Keratinocyte (primary cell): ENCODE measurements around the gene NR3C2. TPM values are rescaled to one million over a fixed set of nuclear protein-coding genes. Genes with fewer than 3 reads are reported as not detected.

Experiments used
- DNase-seq: peaks from one replicate; pipeline ENCODE4 v3.0.0-alpha.2; 2011; ENCODE audit warnings: low read depth, missing footprints, low spot score
- FAIRE-seq: peaks from 2 replicates; lab custom pipeline; 2011; peaks lifted over from hg19 to GRCh38; lab: Jason Lieb, UNC
- H2AFZ ChIP-seq: 2 replicates; pipeline ENCODE4 v1.6.0; 2012; ENCODE audit warnings: low read length, control low read depth, inconsistent platforms; ENCODE audit not compliant: control insufficient read depth
- H3K27ac ChIP-seq: 2 replicates; pipeline ENCODE4 v1.5.1; 2011; ENCODE audit warnings: low read length; ENCODE audit not compliant: control insufficient read depth, insufficient read depth
- H3K27me3 ChIP-seq: 3 replicates; pipeline ENCODE4 v1.6.0; 2011; ENCODE audit warnings: low read length; ENCODE audit not compliant: control insufficient read depth, insufficient read depth; ENCODE audit errors: extremely low read depth
- H3K36me3 ChIP-seq, 2 experiments: 2 replicates in 1 of 2; 3 replicates in 1 of 2; pipeline ENCODE4 v1.5.1; 2011; ENCODE audit warnings: low read length in 2 of 2, mild to moderate bottlenecking in 1 of 2; ENCODE audit not compliant: control insufficient read depth in 2 of 2, insufficient read depth in 2 of 2; ENCODE audit errors: extremely low read depth in 1 of 2
- H3K4me1 ChIP-seq: 3 replicates; pipeline ENCODE4 v1.5.1; 2011; ENCODE audit warnings: low read length; ENCODE audit not compliant: control insufficient read depth, insufficient read depth; ENCODE audit errors: extremely low read depth
- H3K4me2 ChIP-seq: 3 replicates; pipeline ENCODE4 v1.6.0; 2011; ENCODE audit warnings: low read depth, low read length; ENCODE audit not compliant: control insufficient read depth, insufficient read depth; ENCODE audit errors: extremely low read depth
- H3K4me3 ChIP-seq, 3 experiments: fragments of 200-600 bp in 1 of 3; sonication (generic) in 1 of 3; 2 replicates in 2 of 3; 3 replicates in 1 of 3; pipeline ENCODE4 v1.5.1; 2011 to 2016; ENCODE audit warnings: low read length in 3 of 3, mild to moderate bottlenecking in 3 of 3, control low read depth in 2 of 3, inconsistent platforms in 1 of 3, low read depth in 1 of 3, mixed read lengths in 1 of 3, mixed run types in 1 of 3, moderate library complexity in 1 of 3; ENCODE audit not compliant: control insufficient read depth in 2 of 3, insufficient read depth in 2 of 3; ENCODE audit errors: extremely low read depth in 1 of 3
- H3K79me2 ChIP-seq: 2 replicates; pipeline ENCODE4 v1.6.0; 2012; ENCODE audit warnings: low read length; ENCODE audit not compliant: control insufficient read depth, insufficient read depth
- H3K9ac ChIP-seq: 3 replicates; pipeline ENCODE4 v1.6.0; 2011; ENCODE audit warnings: low read length; ENCODE audit not compliant: control insufficient read depth, insufficient read depth; ENCODE audit errors: extremely low read depth
- H3K9me1 ChIP-seq: 3 replicates; pipeline ENCODE4 v1.6.0; 2011; ENCODE audit warnings: low read length; ENCODE audit not compliant: control insufficient read depth, insufficient read depth; ENCODE audit errors: extremely low read depth
- H3K9me3 ChIP-seq: 2 replicates; pipeline ENCODE4 v1.5.1; 2012; ENCODE audit warnings: low read depth, low read length; ENCODE audit not compliant: control insufficient read depth
- H4K20me1 ChIP-seq: 3 replicates; pipeline ENCODE4 v1.6.0; 2011; ENCODE audit warnings: low read length; ENCODE audit not compliant: control insufficient read depth, insufficient read depth; ENCODE audit errors: extremely low read depth
- CTCF ChIP-seq, 3 experiments: IDR thresholded peaks in 1 of 3; conservative IDR thresholded peaks in 1 of 3; optimal IDR thresholded peaks in 1 of 3; 2 replicates in 2 of 3; 3 replicates in 1 of 3; pipeline versions ENCODE3 to v1.5.1; 2011; ENCODE audit warnings: low read length in 3 of 3, mild to moderate bottlenecking in 3 of 3, moderate library complexity in 2 of 3, control low read depth in 1 of 3, inconsistent platforms in 1 of 3; ENCODE audit not compliant: insufficient read depth in 2 of 3; ENCODE audit errors: extremely low read depth in 1 of 3
- EZH2 ChIP-seq: IDR thresholded peaks from one replicate; pipeline ENCODE4 v1.6.1; 2012; ENCODE audit warnings: inconsistent platforms, mild to moderate bottlenecking, low read length, moderate library complexity
- dilution Hi-C: fragments of 300-500 bp; cut with MboI; formaldehyde crosslinking; loops from one replicate; pipeline ENCODE4 v1.7.0; 2020; ENCODE audit warnings: low sequenced_read_pairs; ENCODE audit not compliant: extremely low pct_ligation_motif_present
- polyA plus RNA-seq, 5 experiments: library from polyadenylated mRNA; depleted of rRNA in 3 of 5; stranded (reverse) in 3 of 5; stranded (forward) in 1 of 5; unstranded in 1 of 5; fragments of >200 nt; gene quantifications; 1 replicate in 1 of 5; 2 replicates in 3 of 5; 3 replicates in 1 of 5; pipeline versions ENCODE4 v1.2.1 to v1.2.3, GENCODE V29; 2011 to 2012; ENCODE audit warnings: missing spikeins in 2 of 5, low read depth in 1 of 5, low replicate concordance in 1 of 5

NR3C2 gene
- polyA plus RNA-seq, 1 donor (not counting 4 experiments of a cell fraction or from before 2014, with no cell fraction given): 1.5 TPM

- Histone ChIP-seq H3K4me1 (no peaks in the 10 kb centered on the region), H4K20me1 (no peaks in the 10 kb centered on the region), H3K9me3 (no peaks in the 10 kb centered on the region), H3K36me3 (no peaks in the 10 kb centered on the region), H3K79me2 (no peaks in the 10 kb centered on the region), H3K27ac (no peak overlapping the region), H3K27me3 (no peaks in the 10 kb centered on the region), H3K4me3 (no peak overlapping the region), H3K9ac (no peak overlapping the region), H3K9me1 (no peaks in the 10 kb centered on the region), H2AFZ (no peak overlapping the region), H3K4me2 (no peak overlapping the region)
- no peak for TF ChIP-seq CTCF (optimal IDR thresholded peaks at IDR 0.05 in 1 of 3, IDR thresholded peaks at IDR 0.05 in 1 of 3, conservative IDR thresholded peaks at IDR 0.05 in 1 of 3; ENCODE audit: extremely low read depth in 1 of 3, insufficient read depth in 2 of 3, low read length in 3 of 3)
- no peak for TF ChIP-seq EZH2
- FAIRE-seq (no peak), DNase-seq (no peak)
- dilution Hi-C loops: no loop called here
These were observed 16.7 kb downstream of the NR3C2 start for GRCh38 chr4:148425327-148426110.

GRCh38 chr4:148420397-148420796 is 21.8 kb downstream of the NR3C2 start:
- DNase-seq: no peak
- Histone ChIP-seq H2AFZ (no peak overlapping the region), H3K9me3 (no peaks in the 10 kb centered on the region), H4K20me1 (no peaks in the 10 kb centered on the region), H3K36me3 (no peaks in the 10 kb centered on the region), H3K9me1 (no peaks in the 10 kb centered on the region), H3K4me3 (no peak overlapping the region), H3K9ac (no peak overlapping the region), H3K4me1 (no peaks in the 10 kb centered on the region), H3K27ac (no peak overlapping the region), H3K4me2 (no peak overlapping the region), H3K79me2 (no peaks in the 10 kb centered on the region), H3K27me3 (no peaks in the 10 kb centered on the region)
- TF ChIP-seq EZH2: no peak
- TF ChIP-seq CTCF (optimal IDR thresholded peaks at IDR 0.05 in 1 of 3, IDR thresholded peaks at IDR 0.05 in 1 of 3, conservative IDR thresholded peaks at IDR 0.05 in 1 of 3; ENCODE audit: extremely low read depth in 1 of 3, insufficient read depth in 2 of 3, low read length in 3 of 3): no peak
- no peak for FAIRE-seq
- dilution Hi-C loops: no loop called here
